GM12875 (cell line): ENCODE measurements around the gene UBE2F.

ENCODE experiments used
- H3K4me3 ChIP-seq: one replicate; pipeline ENCODE4 v1.5.1; 2011; ENCODE audit warnings: low read depth, low read length, control low read depth
- TF ChIP-seq, protein P1 (sequence below): IDR thresholded peaks from 2 replicates; pipeline ENCODE4 v1.5.1; 2011; ENCODE audit warnings: low read depth, mild to moderate bottlenecking, control low read depth, inconsistent platforms, low read length, moderate library complexity, borderline replicate concordance; ENCODE audit not compliant: insufficient read depth

UBE2F gene

DNA sequence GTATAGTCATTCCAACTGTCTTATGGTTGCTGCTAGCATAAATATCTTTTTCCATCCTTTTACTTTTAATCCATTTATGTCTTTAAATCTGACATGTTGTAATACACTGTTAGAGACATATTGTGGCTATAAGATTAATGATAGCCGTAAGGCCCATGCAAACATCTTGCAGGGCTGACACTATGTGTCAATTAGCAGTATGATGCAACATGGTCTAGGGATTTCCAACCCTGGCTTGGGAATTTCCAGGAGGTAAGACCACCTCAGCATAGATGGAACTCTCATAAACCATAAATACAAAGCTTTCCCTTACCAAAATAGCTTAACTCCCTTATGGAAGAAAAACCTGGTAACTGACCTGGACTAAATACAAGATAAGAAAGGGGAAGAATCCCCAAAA is 110.5 kb downstream of the UBE2F start:
- TF ChIP-seq, protein P1, sequence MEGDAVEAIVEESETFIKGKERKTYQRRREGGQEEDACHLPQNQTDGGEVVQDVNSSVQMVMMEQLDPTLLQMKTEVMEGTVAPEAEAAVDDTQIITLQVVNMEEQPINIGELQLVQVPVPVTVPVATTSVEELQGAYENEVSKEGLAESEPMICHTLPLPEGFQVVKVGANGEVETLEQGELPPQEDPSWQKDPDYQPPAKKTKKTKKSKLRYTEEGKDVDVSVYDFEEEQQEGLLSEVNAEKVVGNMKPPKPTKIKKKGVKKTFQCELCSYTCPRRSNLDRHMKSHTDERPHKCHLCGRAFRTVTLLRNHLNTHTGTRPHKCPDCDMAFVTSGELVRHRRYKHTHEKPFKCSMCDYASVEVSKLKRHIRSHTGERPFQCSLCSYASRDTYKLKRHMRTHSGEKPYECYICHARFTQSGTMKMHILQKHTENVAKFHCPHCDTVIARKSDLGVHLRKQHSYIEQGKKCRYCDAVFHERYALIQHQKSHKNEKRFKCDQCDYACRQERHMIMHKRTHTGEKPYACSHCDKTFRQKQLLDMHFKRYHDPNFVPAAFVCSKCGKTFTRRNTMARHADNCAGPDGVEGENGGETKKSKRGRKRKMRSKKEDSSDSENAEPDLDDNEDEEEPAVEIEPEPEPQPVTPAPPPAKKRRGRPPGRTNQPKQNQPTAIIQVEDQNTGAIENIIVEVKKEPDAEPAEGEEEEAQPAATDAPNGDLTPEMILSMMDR: no peak
- H3K4me3 ChIP-seq: no peak overlapping the region

- TF ChIP-seq, protein P1: no peak
- H3K4me3 ChIP-seq: no peak overlapping the region
These were observed 113.1 kb downstream of the UBE2F start for GRCh38 chr2:238079874-238080327.

- H3K4me3 ChIP-seq: no peak overlapping the region
- TF ChIP-seq, protein P1: no peak
These were observed 113.7 kb downstream of the UBE2F start for GRCh38 chr2:238080518-238080917.

DNA sequence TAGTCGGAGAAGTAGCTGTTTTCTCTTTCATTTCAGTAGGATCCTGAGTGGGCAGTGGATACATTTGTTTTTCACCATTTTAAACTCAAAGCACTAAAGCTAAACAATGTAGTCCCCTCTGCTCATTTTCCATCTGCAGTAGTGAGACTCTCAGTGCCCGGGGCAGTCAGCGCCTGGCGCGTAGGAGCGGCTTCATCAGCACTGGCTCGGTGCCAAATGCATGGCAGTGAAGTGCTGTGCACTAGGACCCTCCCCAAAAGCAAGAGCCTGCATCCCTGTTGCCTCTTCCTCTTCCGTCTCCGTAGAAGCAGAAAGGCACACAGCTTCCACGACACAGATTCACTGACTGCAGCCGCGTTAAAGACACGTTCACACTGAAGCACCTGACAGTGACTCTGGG is 114.3 kb downstream of the UBE2F start:
- H3K4me3 ChIP-seq: no peak overlapping the region
- TF ChIP-seq, protein P1: no peak

- H3K4me3 ChIP-seq: no peak overlapping the region
- TF ChIP-seq, protein P1: no peak
These were observed 114.7 kb downstream of the UBE2F start for GRCh38 chr2:238081561-238081960.

DNA sequence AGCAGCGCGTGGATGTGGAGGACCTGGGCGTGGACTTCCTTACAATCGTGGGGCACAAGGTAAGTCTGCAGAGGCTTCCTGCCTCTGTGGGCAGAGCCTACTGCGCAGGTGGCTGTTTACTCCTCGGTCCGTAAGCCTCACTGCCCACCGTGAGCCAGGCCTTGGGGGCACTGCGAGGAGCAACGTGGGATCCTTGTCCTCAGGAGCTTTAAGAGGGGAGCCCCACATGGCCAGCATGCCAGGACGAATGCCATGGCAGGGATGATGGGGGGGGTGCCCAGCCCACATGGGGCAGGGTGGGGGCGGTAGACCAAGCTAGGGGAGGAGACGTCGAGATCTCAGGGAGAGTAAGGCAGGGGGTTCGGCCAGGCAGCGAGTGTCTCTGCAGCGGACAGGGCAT is 115.3 kb downstream of the UBE2F start:
- TF ChIP-seq, protein P1: no peak
- no peak overlapping the region for H3K4me3 ChIP-seq

DNA sequence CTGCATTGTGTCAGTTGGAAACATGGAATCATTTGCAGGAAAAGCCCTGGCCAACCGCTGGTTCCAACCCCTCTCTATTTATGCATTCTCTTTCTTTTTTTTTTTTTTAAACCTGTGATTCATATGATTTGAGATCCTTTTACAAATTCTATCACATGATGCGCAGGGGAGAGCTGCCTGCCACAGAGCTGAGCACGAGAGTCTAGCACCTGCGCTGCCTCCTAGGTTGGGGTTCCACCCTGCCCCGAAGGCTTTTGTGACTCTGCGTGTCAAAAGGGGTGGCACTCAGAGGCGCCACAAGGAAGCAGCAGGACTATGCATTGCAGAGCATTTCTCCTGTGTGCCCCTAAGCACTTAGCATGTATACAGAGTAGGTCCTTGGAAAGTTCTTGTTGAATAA is 116.0 kb downstream of the UBE2F start:
- TF ChIP-seq, protein P1: no peak
- no peak overlapping the region for H3K4me3 ChIP-seq
